Esophagus (tissue), 2 donors: ENCODE results near the gene FNDC11. TPM values are rescaled to one million over a fixed set of nuclear protein-coding genes. Genes with fewer than 3 reads are reported as not detected.

Experiments
- H3K27ac ChIP-seq, 2 donors: one replicate each; pipeline ENCODE4 v1.5.1; 2013; ENCODE audit warnings: low read depth in 2 of 2, mild to moderate bottlenecking in 2 of 2, inconsistent platforms in 1 of 2, low read length in 1 of 2, moderate library complexity in 1 of 2
- H3K27me3 ChIP-seq, 2 donors: one replicate each; pipeline ENCODE4 v1.6.1; 2013; ENCODE audit warnings: low read length in 2 of 2, control low read depth in 1 of 2, mild to moderate bottlenecking in 1 of 2; ENCODE audit not compliant: insufficient read depth in 2 of 2, control insufficient read depth in 1 of 2
- H3K36me3 ChIP-seq, 2 donors: one replicate each; pipeline ENCODE4 v1.6.1; 2013; ENCODE audit warnings: low read length in 1 of 2; ENCODE audit not compliant: control insufficient read depth in 2 of 2, insufficient read depth in 2 of 2
- H3K4me1 ChIP-seq, 2 donors: one replicate each; pipeline ENCODE4 v1.6.1; 2013; ENCODE audit warnings: low read length in 1 of 2; ENCODE audit not compliant: control insufficient read depth in 2 of 2, insufficient read depth in 2 of 2
- H3K4me3 ChIP-seq, 2 donors: one replicate each; pipeline ENCODE4 v1.5.1; 2013; ENCODE audit warnings: low read length in 2 of 2, mild to moderate bottlenecking in 2 of 2, low read depth in 1 of 2, moderate library complexity in 1 of 2
- H3K9me3 ChIP-seq, 2 donors: one replicate each; pipeline ENCODE4 v1.6.1; 2013; ENCODE audit warnings: mild to moderate bottlenecking in 2 of 2, low read depth in 1 of 2, low read length in 1 of 2, moderate library complexity in 1 of 2; ENCODE audit not compliant: control insufficient read depth in 2 of 2, insufficient read depth in 1 of 2
- WGBS, 2 donors: extraction: QIAGEN DNeasy Blood & Tissue Kit; methylation state at CpG; one replicate each; pipeline ENCODE4 v1.1.7; 2013; 5-methylcytosine and 5-hydroxymethylcytosine counted together
- polyA plus RNA-seq, 2 donors: library from polyadenylated mRNA; stranded (reverse); fragments of 200-250 nt; gene quantifications; one replicate each; pipeline ENCODE4 v1.2.3, GENCODE V29; 2013
- donor health status: healthy with polysubstance abuse.
- donor health status: Bipolar disorder and iron deficiency.

FNDC11 gene
- polyA plus RNA-seq, 2 donors, result 0.07 to 0.26 TPM

DNA sequence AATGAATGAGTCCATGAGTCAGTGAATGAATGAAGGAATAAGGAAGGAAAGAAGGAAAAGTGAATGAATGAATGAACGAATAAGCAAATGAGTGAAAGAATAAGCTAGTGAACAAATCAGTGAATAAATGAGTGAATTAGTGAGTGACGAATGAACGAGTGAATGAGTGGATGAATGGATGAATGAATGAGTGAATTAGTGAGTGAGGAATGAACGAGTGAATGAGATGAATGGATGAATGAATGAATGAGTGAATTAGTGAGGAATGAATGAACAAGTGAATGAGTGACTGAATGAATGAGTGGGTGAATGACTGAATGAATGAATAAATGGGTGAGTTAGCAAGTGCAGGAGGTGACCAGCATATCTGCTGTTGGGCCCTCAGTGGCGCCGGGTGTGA, 10.2 kb upstream of the FNDC11 start:
- Histone ChIP-seq H3K4me1 (peaks cover 0 to 29% of the 10 kb centered on the region in 2 donors), H3K27me3 (peaks cover 0 to 8% of the 10 kb centered on the region in 2 donors), H3K36me3 (no peaks in the 10 kb centered on the region), H3K4me3 (no peak overlapping the region), H3K9me3 (peaks cover 0 to 5% of the 10 kb centered on the region in 2 donors), H3K27ac (no peak overlapping the region)
- 85 to 86% methylated on average over 6 of the region's 6 CpGs for WGBS, 2 donors

GRCh38 chr20:63544241-63544957, 9.6 kb upstream of the FNDC11 start:
- Histone ChIP-seq H3K9me3 (peaks cover 0 to 5% of the 10 kb centered on the region in 2 donors), H3K4me1 (peaks cover 0 to 23% of the 10 kb centered on the region in 2 donors), H3K4me3 (no peak overlapping the region), H3K27ac (no peak overlapping the region), H3K27me3 (peaks cover 0 to 8% of the 10 kb centered on the region in 2 donors), H3K36me3 (no peaks in the 10 kb centered on the region)
- WGBS, 2 donors, result 57 to 62% methylated on average over 25 to 27 of the region's 27 CpGs

GRCh38 chr20:63544958-63545516, 8.9 kb upstream of the FNDC11 start:
- H3K27me3 ChIP-seq, result peaks cover 0 to 8% of the 10 kb centered on the region in 2 donors
- WGBS, 2 donors, result 45 to 53% methylated on average over 19 of the region's 19 CpGs
- H3K36me3 ChIP-seq, result no peaks in the 10 kb centered on the region
- H3K4me1 ChIP-seq, result peaks cover 0 to 21% of the 10 kb centered on the region in 2 donors
- H3K9me3 ChIP-seq, result peaks cover 0 to 5% of the 10 kb centered on the region in 2 donors
- H3K27ac ChIP-seq, result no peak overlapping the region
- H3K4me3 ChIP-seq, result no peak overlapping the region

GRCh38 chr20:63545814-63546213, 8.1 kb upstream of the FNDC11 start:
- WGBS, 2 donors, result 41 to 48% methylated on average over 6 of the region's 6 CpGs
- Histone ChIP-seq H3K36me3 (no peaks in the 10 kb centered on the region), H3K27ac (no peak overlapping the region), H3K4me3 (no peak overlapping the region), H3K9me3 (peaks cover 0 to 5% of the 10 kb centered on the region in 2 donors), H3K4me1 (peaks cover 0 to 13% of the 10 kb centered on the region in 2 donors), H3K27me3 (peaks cover 0 to 8% of the 10 kb centered on the region in 2 donors)

DNA sequence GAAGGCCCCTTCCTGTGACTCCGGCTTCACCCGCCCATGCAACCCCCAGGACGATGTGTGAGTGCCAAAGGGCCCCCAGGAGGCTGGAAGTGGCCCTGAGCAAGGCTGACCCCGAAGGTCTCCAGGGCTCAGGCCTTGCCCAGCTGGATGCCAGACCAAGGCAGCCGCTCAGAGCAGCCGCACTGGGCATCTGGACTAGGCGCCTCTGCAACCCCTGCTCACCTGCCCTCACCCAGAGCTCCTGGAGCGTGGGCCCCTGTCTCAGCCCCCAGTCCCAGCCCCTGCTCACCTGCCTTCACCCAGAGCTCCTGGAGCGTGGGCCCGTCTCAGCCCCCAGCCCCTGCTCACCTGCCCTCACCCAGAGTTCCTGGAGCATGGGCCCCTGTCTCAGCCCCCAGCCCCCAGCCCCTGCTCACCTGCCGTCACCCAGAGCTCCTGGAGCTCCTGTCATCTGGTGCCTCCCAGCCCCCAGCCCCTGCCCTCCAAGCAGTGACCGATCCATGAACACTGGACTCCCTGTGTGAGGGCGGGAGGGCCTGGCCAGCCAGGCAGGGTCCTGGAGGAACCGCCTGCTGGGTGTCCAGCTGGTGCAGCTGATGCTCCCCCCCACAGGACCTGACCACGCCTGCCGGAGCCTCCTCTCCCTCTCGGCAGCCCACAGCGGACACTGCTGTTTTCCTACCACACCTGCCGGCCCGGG, 7.6 kb upstream of the FNDC11 start:
- 64 to 68% methylated on average over 20 of the region's 20 CpGs for WGBS, 2 donors
- Histone ChIP-seq H3K27ac (no peak overlapping the region), H3K36me3 (no peaks in the 10 kb centered on the region), H3K4me3 (no peak overlapping the region), H3K4me1 (peaks cover 0 to 13% of the 10 kb centered on the region in 2 donors), H3K9me3 (peaks cover 0 to 5% of the 10 kb centered on the region in 2 donors), H3K27me3 (peaks cover 0 to 8% of the 10 kb centered on the region in 2 donors)

GRCh38 chr20:63546956-63547724, 6.8 kb upstream of the FNDC11 start:
- Histone ChIP-seq H3K36me3 (no peaks in the 10 kb centered on the region), H3K9me3 (peaks cover 0 to 5% of the 10 kb centered on the region in 2 donors), H3K27me3 (peaks cover 0 to 8% of the 10 kb centered on the region in 2 donors), H3K27ac (no peak overlapping the region), H3K4me3 (no peak overlapping the region), H3K4me1 (peaks cover 0 to 12% of the 10 kb centered on the region in 2 donors)
- WGBS, 2 donors, result 47 to 54% methylated on average over 55 to 58 of the region's 58 CpGs

- WGBS, 2 donors, result 49 to 65% methylated on average over 23 to 35 of the region's 35 CpGs
- H3K27me3 ChIP-seq, result peaks cover 0 to 8% of the 10 kb centered on the region in 2 donors
- H3K27ac ChIP-seq, result no peak within 1 kb of the TSS
Measured at GRCh38 chr20:63547725-63548480, 6.1 kb upstream of the FNDC11 start, which contains the start of gene SRMS. TSS of gene SRMS (minus strand) at chr20:63547749. CDS start at chr20:63547463, 286 bp downstream.

DNA sequence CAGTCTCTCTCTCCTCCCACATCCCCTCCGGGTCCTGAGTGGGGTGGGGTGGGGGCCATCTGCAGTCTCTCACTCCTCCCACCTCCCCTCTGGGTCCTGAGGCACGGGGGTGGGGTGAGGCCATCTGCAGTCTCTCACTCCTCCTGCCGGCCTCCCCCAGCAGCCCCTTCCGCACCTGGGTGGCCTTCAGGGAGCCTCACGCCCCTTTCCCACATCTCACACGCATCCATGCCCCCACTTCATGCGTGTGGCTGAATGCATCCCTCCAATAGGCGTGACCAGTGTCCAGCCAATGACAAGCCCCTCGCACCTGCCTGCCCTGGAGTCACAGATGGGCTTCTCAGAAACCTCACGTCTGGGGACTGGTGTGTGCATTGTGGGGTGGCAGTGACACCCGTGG, 5.4 kb upstream of the FNDC11 start:
- Histone ChIP-seq H3K27me3 (peaks cover 0 to 8% of the 10 kb centered on the region in 2 donors), H3K4me1 (peaks cover 0 to 10% of the 10 kb centered on the region in 2 donors), H3K9me3 (peaks cover 0 to 5% of the 10 kb centered on the region in 2 donors), H3K4me3 (no peak overlapping the region), H3K27ac (no peak overlapping the region), H3K36me3 (no peaks in the 10 kb centered on the region)
- WGBS, 2 donors, result 36 to 40% methylated on average over 11 of the region's 11 CpGs

More at GRCh38 chr20:63547725-63548480, 6.1 kb upstream of the FNDC11 start, which contains the start of gene SRMS:
- Histone ChIP-seq H3K4me3 (no peak within 1 kb of the TSS), H3K36me3 (no peaks in the 10 kb centered on the region), H3K9me3 (peaks cover 0 to 5% of the 10 kb centered on the region in 2 donors), H3K4me1 (peaks cover 0 to 9% of the 10 kb centered on the region in 2 donors)
